Activated T-cell treated with anti-CD3 and anti-CD28 coated beads, Interleukin-2, amount 50 U/mL, for 48 hours (primary cell): ENCODE data around the gene TLR8.
"Not testable (repeated sequence)": the region's sequence is repeated elsewhere in the genome, so short reads cannot be mapped to it uniquely, and the experiment has no call there.

Experiments used
- DNase-seq, 2 experiments: peaks; one replicate each; pipeline ENCODE4 v3.0.0-alpha.2; 2020

Gene TLR8

GRCh38 chrX:12947545-12948235, 41.3 kb downstream of the TLR8 start:
- no peak for DNase-seq

- DNase-seq: no peak
Measured at GRCh38 chrX:12948495-12948894, 42.1 kb downstream of the TLR8 start.

- DNase-seq: no peak
Measured at GRCh38 chrX:12949205-12949926, 42.9 kb downstream of the TLR8 start.

- DNase-seq: peak; percentile 94 to 95
Measured at GRCh38 chrX:12949927-12950656, 43.7 kb downstream of the TLR8 start.

DNA sequence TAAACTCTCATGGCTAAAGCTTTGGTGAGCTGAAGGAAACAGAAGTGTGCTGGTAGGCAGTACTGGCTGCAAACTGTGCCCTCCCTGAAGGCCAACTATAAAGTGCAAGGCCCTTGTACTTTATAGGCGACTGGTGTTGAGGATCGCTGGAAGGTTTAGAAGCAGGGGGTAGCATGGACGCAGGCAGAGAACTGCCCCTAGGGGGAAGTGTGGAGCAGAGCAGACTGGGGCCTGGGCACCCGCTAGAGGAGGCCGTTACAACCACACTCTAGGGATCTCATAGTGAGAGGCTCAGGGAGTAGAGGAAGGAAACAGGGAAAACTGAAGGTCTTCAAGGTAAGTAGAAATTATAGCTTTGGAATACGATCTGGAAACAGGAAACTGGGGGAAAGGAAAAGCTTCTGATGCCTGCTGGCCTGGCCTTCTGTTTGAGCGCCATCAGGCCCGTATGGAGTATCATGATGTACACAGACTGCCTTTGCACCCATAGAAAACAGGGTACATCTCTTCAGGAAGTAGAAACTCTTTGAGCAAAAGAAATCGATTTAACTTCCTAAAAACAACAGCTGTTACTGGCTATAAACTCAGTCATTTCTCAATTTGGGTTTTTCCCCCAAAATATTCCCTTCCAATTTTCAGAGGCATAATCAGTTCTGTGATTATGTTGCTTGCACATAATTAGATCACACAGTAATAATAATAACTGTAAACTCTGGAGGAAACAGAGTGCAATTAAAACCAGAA, 44.6 kb downstream of the TLR8 start:
- peak; percentile 78 to 82 for DNase-seq

- DNase-seq: no peak
Measured at GRCh38 chrX:12951595-12951975, 45.2 kb downstream of the TLR8 start.

GRCh38 chrX:12953420-12953819, 47.0 kb downstream of the TLR8 start:
- DNase-seq: no peak

DNA sequence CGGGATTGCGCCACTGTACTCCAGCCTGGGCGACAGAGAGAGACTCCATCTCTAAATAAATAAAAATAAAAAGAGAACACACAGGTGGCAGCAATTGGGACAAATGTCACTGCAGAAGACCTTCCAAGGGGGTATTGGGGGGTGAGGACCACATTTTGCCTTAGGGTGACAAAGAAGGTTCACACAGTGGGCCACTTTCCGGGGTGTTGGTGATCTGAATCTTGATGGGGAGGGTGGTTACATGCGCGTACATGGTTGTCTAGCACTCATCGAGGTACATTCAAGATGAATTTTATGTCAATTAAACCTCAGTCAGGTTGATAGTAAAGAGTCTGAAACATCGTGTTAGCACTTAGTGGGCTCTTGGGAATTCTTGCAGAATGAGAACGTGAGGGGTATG, 48.0 kb downstream of the TLR8 start:
- DNase-seq: no peak

- DNase-seq: no peak
Measured at GRCh38 chrX:12954981-12955380, 48.6 kb downstream of the TLR8 start.

GRCh38 chrX:12955882-12956703, 49.7 kb downstream of the TLR8 start:
- DNase-seq: peak; percentile 79 to 81

DNA sequence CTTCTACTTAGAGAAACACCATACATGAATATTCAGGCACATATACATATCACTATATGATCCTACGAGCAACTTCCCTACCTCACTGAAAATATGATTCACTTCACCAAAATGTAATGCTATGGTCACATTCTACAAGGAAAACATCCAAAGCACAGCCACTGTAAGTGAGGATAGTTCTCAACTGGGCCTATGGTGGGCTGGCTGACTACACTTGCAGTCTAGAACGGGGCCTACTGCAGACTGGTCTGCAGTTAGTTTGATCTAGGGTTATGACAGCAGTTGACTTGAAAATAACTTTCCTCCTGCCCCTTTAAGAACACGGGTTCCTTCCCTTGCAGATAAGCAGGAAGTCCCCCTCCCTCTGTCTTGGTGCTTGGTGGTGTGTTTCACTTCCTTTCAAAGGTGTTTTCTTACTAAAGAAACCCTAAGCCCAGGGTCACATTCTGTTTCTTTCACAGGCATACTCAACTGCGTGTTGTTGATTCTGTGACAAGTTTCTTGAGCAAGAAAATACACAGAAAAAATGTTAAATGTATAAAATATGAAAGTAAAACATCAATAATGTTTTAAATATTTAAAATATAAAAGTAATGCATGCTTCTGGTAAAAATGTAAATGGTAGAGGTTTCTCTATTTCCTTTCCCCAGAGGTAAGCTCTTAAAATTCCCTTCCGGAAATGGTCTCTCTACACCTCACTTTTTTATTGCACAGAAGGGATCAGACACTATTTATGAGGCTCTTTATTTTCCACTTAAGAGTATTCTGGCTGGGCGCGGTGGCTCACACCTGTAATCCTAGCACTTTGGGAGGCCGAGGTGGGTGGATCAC, 50.5 kb downstream of the TLR8 start:
- DNase-seq: peak; percentile 70 to 73

GRCh38 chrX:12958059-12958458, 51.6 kb downstream of the TLR8 start:
- DNase-seq: no peak

GRCh38 chrX:12958461-12958860, 52.0 kb downstream of the TLR8 start:
- DNase-seq: no peak

GRCh38 chrX:12961196-12961718, 54.8 kb downstream of the TLR8 start:
- DNase-seq: no peak

DNA sequence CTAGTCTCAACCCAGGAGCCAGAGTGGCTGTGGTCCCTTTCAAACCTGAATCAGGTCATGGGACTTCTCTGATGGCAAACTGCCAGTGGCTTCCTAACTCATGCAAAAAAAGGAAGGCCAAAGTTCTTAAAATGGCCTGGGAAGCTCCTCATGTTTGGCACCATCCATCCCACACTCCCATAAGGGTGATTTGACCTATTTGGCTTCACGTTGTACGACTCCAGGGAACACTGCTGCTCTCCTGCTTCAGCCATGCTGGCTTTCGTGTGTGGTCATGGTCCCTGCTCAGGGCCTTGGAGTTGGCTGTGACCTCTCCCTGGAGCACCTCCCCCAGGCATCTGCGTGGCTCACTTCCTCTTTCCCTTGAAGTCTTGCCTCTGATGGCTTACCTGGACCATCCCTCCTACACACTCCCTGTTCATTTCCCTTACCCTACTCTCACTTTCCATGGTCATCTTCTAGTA, 55.7 kb downstream of the TLR8 start:
- no peak for DNase-seq

DNA sequence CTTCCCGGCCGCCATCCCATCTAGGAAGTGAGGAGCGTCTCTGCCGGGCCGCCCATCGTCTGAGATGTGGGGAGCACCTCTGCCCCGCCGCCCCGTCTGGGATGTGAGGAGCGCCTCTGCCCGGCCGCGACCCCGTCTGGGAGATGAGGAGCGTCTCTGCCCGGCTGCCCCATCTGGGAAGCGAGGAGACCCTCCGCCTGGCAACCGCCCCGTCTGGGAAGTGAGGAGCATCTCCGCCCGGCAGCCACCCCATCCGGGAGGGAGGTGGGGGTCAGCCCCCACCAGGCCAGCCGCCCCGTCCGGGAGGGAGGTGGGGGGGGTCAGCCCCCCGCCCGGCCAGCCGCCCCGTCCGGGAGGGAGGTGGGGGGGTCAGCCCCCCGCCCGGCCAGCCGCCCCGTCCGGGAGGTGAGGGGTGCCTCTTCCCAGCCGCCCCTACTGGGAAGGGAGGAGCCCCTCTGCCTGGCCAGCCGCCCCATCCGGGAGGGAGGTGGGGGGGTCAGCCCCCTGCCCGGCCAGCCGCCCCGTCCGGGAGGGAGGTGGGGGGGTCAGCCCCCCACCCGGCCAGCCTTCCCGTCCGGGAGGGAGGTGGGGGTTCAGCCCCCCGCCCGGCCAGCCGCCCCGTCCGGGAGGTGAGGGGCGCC, 56.9 kb downstream of the TLR8 start:
- not testable (repeated sequence) for DNase-seq

- no peak for DNase-seq
Measured at GRCh38 chrX:12965131-12965940, 58.9 kb downstream of the TLR8 start.

- DNase-seq: no peak
Measured at GRCh38 chrX:12966151-12966550, 59.7 kb downstream of the TLR8 start.

DNA sequence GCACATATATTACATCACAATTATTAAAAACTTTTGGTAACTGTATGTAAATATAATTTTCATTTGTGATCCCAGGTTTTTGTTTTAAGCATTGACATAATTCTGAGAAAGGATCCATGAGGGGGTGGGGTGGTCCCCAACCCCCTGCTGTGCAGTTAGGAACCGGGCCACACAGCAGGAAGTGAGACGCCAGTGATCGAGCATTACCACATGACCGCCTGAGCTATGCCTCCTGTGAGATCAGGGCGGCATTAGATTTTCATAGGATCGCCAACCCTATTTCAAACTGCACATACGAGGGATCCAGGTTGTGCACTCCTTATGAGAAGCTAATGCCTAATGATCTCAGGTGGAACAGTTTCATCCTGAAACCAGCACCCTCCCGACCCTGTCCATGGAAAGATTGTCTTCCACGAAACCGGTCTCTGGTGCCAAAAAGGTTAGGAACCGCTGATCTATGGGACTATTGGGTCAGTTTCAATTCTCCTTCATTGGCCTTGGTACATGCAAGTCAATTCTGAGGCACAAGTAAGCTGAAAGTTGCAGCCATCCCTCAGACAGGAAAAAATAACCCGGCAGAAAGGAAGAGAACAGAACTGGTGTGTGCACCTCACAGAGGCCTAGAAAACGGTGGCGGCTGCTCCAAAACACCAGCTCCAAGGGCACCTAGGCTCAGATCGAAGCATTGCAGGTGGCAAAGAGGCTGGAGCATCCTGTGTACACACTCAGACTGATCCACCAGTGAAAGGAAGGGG, 61.5 kb downstream of the TLR8 start:
- no peak for DNase-seq
